ENCODE data around the gene NCK1.
A peak's percentile ranks its signal among the peaks of the same experiment; 100 is the strongest.

NCK1 gene

GRCh38 chr3:136861890-136862616 lies at the start of gene NCK1:
NCK1 (plus strand) TSS chr3:136862208; CDS start chr3:136928002, 65,794 bp downstream.
- H3K27me3 Mint-ChIP-seq: no peaks in the 10 kb centered on the region
- peaks cover 55% of the 10 kb centered on the region for H3K4me1 Mint-ChIP-seq
- H3K9me3 Mint-ChIP-seq: no peaks in the 10 kb centered on the region
- H3K27ac Mint-ChIP-seq: peak within 1 kb of the TSS; percentile 90
- peaks cover 7% of the 10 kb centered on the region for H3K36me3 Mint-ChIP-seq
- H3K4me3 Mint-ChIP-seq: peak within 1 kb of the TSS; percentile 97

GRCh38 chr3:136817448-136817847 lies 44.6 kb upstream of the NCK1 start:
- Mint-ChIP-seq H3K4me1 (peaks cover 13% of the 10 kb centered on the region), H3K36me3 (peaks cover 3% of the 10 kb centered on the region), H3K27me3 (peaks cover 32% of the 10 kb centered on the region), H3K9me3 (no peaks in the 10 kb centered on the region), H3K27ac (no peak overlapping the region), H3K4me3 (peak overlapping the region; percentile 81)

DNA sequence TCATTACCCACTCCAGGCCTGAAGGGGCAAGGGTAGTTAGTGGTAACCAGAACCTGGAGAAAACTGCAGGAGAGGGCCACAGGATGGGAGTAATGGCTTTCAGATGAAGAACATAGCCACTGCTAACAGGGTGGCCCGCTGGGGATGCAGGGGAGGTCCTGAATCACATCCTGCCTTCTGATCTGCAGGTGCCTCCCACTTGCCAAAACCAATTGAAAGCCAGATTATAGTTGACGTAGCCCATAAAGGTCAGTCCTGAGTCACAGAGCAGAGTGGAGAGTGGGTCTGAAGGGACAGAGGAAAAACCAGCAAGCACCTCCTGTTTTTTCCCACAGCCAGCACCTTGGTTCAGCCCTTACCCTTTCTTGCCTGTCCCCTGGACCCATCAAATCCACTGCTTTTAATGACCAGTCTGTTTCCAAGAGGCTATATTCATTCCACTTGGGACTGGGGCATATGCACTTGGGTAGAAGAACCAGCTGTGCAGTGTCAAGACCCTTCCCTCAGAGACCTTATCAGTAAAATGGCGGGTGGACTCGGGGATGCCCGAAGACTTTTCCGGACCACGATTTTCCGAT lies 43.7 kb upstream of the NCK1 start:
- Mint-ChIP-seq H3K4me3 (peak overlapping the region; percentile 81), H3K27me3 (peaks cover 40% of the 10 kb centered on the region), H3K36me3 (peaks cover 3% of the 10 kb centered on the region), H3K27ac (no peak overlapping the region), H3K9me3 (peaks cover 6% of the 10 kb centered on the region), H3K4me1 (peaks cover 13% of the 10 kb centered on the region)

DNA sequence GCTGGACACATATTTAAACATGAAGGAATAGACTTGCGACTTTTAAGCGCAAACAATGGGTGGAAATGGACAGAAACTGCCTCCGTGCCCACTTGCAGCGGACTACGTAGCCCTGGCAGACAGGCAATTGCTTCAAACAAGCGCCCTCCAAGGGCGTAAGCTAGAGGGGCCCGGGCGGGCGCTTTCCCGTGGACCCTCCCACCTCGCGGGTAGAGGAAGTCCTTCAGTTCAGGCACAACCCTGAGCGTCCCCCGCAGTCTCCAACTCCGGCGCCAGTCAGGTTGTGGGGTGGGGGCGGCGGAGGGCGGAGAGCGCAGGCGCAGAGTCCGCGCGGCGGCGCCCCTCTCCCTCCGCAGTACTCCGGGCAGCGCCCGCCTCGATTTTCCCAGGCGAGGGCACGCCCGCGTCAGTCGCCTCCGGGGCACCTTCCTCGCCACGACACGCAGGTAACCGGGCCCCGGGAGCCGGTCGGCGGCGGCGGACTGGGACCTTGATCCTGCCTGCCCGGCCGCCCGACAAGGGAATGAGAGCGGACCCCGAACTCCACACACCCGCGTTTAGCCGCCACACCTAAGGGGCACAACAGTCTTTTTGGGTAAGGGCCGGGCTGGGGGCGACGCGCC lies 43.1 kb upstream of the NCK1 start, which contains the start of gene SLC35G2:
SLC35G2 (plus strand) TSS at position 358 of the 623 bp plus-strand sequence. CDS start 35,335 bp downstream, outside the sequence.
- Mint-ChIP-seq H3K36me3 (peaks cover 3% of the 10 kb centered on the region), H3K9me3 (peaks cover 7% of the 10 kb centered on the region), H3K4me1 (peaks cover 13% of the 10 kb centered on the region), H3K4me3 (peak within 1 kb of the TSS; percentile 91), H3K27ac (peak within 1 kb of the TSS; percentile 43), H3K27me3 (peaks cover 43% of the 10 kb centered on the region)

DNA sequence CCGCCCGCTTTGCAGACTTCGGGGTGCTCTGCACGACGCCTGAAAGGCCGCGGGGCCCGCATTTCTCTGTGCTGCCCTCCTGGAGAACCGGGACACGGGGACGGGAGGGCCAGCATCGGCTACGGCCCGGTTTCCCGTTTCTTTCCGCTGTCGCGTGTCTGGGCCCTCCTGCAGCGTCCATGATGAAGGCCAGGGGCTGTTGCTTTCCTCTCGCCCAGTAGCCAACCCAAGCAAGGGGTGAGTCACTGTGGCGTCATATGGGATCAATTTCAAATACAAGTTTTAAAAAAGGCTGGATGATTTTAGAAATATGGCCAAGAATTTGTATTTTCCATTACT lies 42.6 kb upstream of the NCK1 start:
- peaks cover 12% of the 10 kb centered on the region for H3K9me3 Mint-ChIP-seq
- peak overlapping the region; percentile 43 for H3K27ac Mint-ChIP-seq
- peak overlapping the region; percentile 91 for H3K4me3 Mint-ChIP-seq
- peaks cover 43% of the 10 kb centered on the region for H3K27me3 Mint-ChIP-seq
- peaks cover 4% of the 10 kb centered on the region for H3K36me3 Mint-ChIP-seq
- peaks cover 13% of the 10 kb centered on the region for H3K4me1 Mint-ChIP-seq

DNA sequence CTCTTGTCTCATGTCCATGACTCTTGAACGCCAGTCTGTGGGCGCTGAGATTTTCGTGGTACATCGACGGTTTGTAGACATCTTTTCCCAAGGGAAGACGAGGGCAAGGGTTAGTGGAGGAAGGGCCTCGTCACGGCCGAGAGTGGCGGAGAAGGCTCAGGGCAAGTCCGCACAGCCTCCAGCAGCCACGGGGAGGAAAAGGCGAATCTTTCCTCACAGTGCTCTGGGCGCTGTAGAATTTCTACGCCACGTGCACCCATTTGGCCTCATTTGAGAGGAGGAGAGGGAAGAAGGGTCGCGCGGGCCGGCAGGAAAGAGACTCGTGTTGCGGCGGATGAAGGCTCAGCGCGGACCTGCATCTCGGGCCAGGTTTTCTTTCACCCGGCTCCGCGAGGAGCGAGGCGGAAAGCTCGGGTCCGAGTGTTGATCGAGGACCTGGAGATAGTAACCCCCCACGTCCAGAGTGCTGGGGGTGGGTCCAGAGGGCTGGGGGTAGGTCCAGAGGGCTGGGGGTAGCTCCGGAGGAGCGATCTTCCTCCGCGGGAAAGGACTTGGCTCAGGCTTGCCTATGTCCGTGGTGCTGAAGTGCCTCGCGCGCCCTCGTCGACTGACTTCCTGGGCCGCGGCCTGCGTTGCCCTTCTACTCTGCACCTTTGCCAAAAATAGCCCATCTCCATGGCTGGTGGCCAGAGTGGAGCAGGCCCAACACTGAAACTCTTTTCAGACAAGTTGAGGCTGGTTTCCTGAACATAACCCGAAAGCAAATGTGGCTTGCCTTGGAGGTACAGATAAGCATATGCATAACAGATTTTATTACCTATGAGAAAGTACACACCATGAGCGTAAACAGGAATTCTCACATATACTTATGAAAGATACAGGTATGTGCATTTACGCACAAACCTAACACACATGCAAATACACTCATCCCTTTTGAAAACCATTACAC lies 42.0 kb upstream of the NCK1 start:
- H3K4me1 Mint-ChIP-seq: peaks cover 13% of the 10 kb centered on the region
- peaks cover 14% of the 10 kb centered on the region for H3K9me3 Mint-ChIP-seq
- H3K27me3 Mint-ChIP-seq: peaks cover 43% of the 10 kb centered on the region
- H3K27ac Mint-ChIP-seq: peak overlapping the region; percentile 43
- H3K36me3 Mint-ChIP-seq: peaks cover 5% of the 10 kb centered on the region
- H3K4me3 Mint-ChIP-seq: peak overlapping the region; percentile 91

DNA sequence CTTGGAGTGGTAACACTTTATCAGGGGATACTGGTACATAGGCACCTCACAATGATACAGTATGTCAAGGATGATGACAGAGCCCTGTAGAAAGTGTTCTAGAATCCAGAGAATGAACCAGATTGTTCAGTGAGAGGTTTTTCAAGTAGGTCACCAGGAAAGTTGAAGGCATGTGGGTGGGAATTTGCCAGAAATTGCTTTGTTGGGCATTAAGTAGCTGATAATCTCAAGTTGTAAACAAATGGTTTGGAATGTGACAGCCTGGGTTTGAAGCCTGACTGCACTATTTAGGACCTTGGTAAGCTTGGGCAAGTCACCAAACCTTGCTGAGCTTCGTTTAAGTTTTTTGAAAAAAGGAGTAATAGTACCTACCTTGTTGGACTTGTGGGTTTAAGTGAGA lies 30.5 kb upstream of the NCK1 start:
- no peak overlapping the region for H3K4me3 Mint-ChIP-seq
- peaks cover 7% of the 10 kb centered on the region for H3K36me3 Mint-ChIP-seq
- no peak overlapping the region for H3K27ac Mint-ChIP-seq
- no peaks in the 10 kb centered on the region for H3K4me1 Mint-ChIP-seq
- peaks cover 10% of the 10 kb centered on the region for H3K9me3 Mint-ChIP-seq
- peaks cover 19% of the 10 kb centered on the region for H3K27me3 Mint-ChIP-seq

- Mint-ChIP-seq H3K36me3 (peaks cover 8% of the 10 kb centered on the region), H3K27ac (no peak overlapping the region), H3K4me3 (no peak overlapping the region), H3K4me1 (peaks cover 18% of the 10 kb centered on the region), H3K27me3 (peaks cover 8% of the 10 kb centered on the region), H3K9me3 (peaks cover 4% of the 10 kb centered on the region)
Measured at GRCh38 chr3:136835089-136835812, 26.8 kb upstream of the NCK1 start.

- Mint-ChIP-seq H3K36me3 (peaks cover 8% of the 10 kb centered on the region), H3K4me1 (peaks cover 18% of the 10 kb centered on the region), H3K27ac (peak overlapping the region; percentile 46), H3K27me3 (peaks cover 3% of the 10 kb centered on the region), H3K9me3 (peaks cover under 1% of the 10 kb centered on the region), H3K4me3 (no peak overlapping the region)
Measured at GRCh38 chr3:136835813-136836510, 26.0 kb upstream of the NCK1 start.

DNA sequence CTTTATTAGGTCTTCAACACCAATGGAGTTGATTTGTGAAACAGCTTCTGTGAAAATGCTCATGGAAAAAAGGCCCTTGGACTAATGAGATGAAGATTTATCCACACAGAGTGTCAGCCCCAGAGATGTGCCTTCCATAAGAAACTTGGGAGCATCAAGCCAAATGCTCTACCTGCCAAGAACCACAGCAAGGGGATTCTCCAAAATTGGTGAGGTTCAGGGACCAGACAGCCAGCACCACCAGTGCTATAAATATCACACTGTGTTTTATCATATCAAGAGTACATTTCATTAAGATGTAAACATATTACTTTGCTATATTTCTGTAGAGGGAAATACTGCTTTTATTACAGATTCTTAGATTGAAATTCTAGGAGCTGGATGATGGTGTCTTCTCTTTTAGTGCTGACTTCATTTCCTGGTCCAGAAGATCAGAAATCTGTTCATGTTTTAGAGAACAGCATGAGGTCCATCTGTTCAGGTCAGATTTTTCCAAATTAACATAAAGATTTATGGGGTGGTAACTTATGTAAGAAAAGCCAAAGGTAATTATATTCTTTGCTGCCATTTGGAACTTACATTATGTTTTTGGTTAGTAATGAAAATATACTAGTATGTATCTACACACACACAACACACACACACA lies 25.4 kb upstream of the NCK1 start:
- H3K27me3 Mint-ChIP-seq: no peaks in the 10 kb centered on the region
- H3K36me3 Mint-ChIP-seq: peaks cover 8% of the 10 kb centered on the region
- H3K4me3 Mint-ChIP-seq: no peak overlapping the region
- peaks cover 18% of the 10 kb centered on the region for H3K4me1 Mint-ChIP-seq
- H3K9me3 Mint-ChIP-seq: no peaks in the 10 kb centered on the region
- no peak overlapping the region for H3K27ac Mint-ChIP-seq

DNA sequence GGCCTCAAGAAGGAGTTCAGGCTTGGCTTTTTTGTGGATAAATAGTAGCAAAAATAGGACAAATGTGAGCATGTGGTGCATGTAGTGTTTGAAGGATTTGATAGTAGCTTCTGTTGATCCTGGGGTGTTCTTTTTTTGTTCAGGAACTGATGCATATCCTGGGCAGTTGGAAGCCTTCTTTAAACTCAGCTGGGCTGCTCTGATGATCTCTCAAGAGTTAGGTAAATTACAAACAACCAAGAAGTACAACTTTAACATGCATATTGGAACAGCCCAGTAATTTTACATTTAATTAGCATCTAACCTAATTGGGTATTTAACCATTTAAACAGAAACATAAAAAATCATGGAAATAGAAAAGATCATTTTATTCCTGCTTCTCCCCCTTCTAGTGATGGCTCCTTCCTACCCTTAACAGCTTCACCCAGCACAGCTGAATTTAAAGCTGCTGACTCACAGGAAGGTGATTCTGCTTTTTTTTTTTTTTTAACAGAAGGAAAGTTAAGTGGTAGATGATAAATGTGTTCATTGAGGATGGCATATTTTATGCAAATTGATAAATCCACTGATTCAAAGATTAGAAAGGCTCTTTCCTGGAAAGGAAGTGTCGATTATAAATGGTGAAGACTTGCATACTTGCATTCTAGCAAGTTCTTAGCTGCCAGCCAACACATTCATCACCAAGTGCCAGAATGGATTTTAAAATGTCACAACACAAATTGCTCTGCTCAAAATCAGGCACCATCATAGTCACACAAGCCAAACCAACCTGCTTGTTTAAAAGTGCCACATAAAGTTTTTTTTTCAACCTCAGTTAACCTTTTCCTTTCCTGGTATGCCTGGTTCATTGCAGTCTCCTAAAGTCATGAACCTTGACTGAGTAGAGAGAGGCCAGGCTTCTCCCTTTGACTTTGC lies 23.1 kb upstream of the NCK1 start:
- H3K27ac Mint-ChIP-seq: no peak overlapping the region
- H3K27me3 Mint-ChIP-seq: no peaks in the 10 kb centered on the region
- H3K36me3 Mint-ChIP-seq: peaks cover 15% of the 10 kb centered on the region
- H3K9me3 Mint-ChIP-seq: no peaks in the 10 kb centered on the region
- H3K4me1 Mint-ChIP-seq: peaks cover 18% of the 10 kb centered on the region
- no peak overlapping the region for H3K4me3 Mint-ChIP-seq

DNA sequence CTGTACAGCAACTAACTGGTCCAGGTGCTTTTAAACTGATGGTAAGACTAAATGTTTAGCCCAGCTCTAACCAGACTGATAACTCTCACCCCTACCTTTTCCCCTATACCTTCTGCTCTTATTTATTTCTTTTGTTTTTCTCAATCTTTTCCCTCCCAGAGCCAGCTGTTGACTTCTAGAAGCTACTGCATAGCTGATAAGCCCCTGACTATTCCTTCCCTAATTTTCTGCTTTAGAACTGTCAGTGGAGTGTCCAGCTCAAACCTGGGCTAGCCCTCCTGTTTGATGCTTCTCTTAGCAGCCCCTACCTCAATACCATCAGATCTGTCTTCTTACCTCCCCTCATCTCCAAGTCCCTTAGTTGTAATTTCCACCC lies 22.5 kb upstream of the NCK1 start:
- Mint-ChIP-seq H3K27me3 (no peaks in the 10 kb centered on the region), H3K9me3 (no peaks in the 10 kb centered on the region), H3K4me3 (no peak overlapping the region), H3K36me3 (peaks cover 15% of the 10 kb centered on the region), H3K27ac (no peak overlapping the region), H3K4me1 (peaks cover 18% of the 10 kb centered on the region)

DNA sequence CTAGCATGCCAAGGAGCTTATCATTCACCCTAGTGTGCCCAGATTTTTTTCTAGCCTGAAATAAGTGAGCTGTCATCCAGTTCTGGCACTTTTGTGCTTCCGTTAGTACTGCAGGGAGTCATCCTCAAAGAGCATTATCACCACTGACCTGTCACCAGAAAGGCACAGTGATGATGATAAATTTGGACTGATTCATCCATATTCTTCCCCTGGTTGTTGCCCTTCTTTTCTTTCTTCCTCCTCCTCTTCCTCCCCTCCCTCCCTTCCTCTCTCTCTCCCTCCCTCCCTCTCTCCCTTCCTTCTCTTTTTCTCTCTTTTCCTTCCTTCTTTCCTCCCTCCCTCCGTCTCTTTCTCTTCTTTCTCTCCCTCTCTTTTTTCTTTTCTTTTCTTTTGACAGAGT lies 21.8 kb upstream of the NCK1 start:
- H3K4me1 Mint-ChIP-seq: peaks cover 18% of the 10 kb centered on the region
- no peaks in the 10 kb centered on the region for H3K27me3 Mint-ChIP-seq
- H3K4me3 Mint-ChIP-seq: no peak overlapping the region
- H3K27ac Mint-ChIP-seq: no peak overlapping the region
- H3K9me3 Mint-ChIP-seq: no peaks in the 10 kb centered on the region
- H3K36me3 Mint-ChIP-seq: peaks cover 18% of the 10 kb centered on the region
